K562 (cell line): ENCODE results near the gene TCF4. TPM values are rescaled to one million over a fixed set of nuclear protein-coding genes. Genes with fewer than 3 reads are reported as not detected.

Experiments
- ATAC-seq: fragments of 200-7000 bp; cut with Tn5 transposase; 3 replicates; pipeline ENCODE4 v1.9.1; 2020; ENCODE audit warnings: moderate library complexity
- BruUV-seq: library from RNA; stranded (reverse); fragments of 400-500 nt; replicated peaks from 2 replicates; lab custom pipeline; 2021; lab: Mats Ljungman, UMichigan
- CTCF ChIA-PET: fragments of 300-600 bp; formaldehyde crosslinking; extraction: SDS; loops from one replicate; lab custom pipeline; 2021; ENCODE audit warnings: low intra/inter-chr PET ratio; lab: Yijun Ruan, JAX
- POLR2A ChIA-PET: fragments of 300-600, 350-650 bp; sonication (Branson Sonifier 250); formaldehyde crosslinking; extraction: SDS; loops from one replicate; lab custom pipeline; 2021; ENCODE audit warnings: antibody characterized with exemption, inconsistent platforms; lab: Yijun Ruan, JAX
- DNase-seq, 4 experiments: peaks; one replicate each; pipeline versions ENCODE4 v3.0.0 to v3.0.0-alpha.2; 2011 to 2018; ENCODE audit warnings: low spot score in 3 of 4, mixed read lengths in 3 of 4; ENCODE audit errors: extremely low read depth in 1 of 4
- FAIRE-seq: peaks from 2 replicates; lab custom pipeline; 2011; peaks lifted over from hg19 to GRCh38; lab: Jason Lieb, UNC
- H2AFZ ChIP-seq: 2 replicates; pipeline ENCODE4 v1.6.0; 2011; ENCODE audit warnings: low read depth, low read length, control low read depth, inconsistent platforms
- H3K27ac ChIP-seq: fragments of 200-600 bp; 3 replicates; pipeline ENCODE4 v1.8.0; 2011; ENCODE audit warnings: low read depth, mild to moderate bottlenecking, control low read depth, inconsistent platforms, low read length, moderate library complexity, mixed read lengths; ENCODE audit errors: extremely low read depth
- H3K27me3 ChIP-seq, 2 experiments: fragments of 300-600 bp in 1 of 2; 2 replicates in 1 of 2; 3 replicates in 1 of 2; pipeline versions ENCODE4 v1.6.0 to v1.8.0; 2011; ENCODE audit warnings: inconsistent platforms in 2 of 2, low read length in 2 of 2, mild to moderate bottlenecking in 1 of 2, mixed read lengths in 1 of 2, moderate library complexity in 1 of 2; ENCODE audit not compliant: control insufficient read depth in 2 of 2, insufficient read depth in 2 of 2
- H3K36me3 ChIP-seq: fragments of 300-600 bp; 3 replicates; pipeline ENCODE4 v1.8.0; 2011; ENCODE audit warnings: mild to moderate bottlenecking, low read length, inconsistent platforms; ENCODE audit not compliant: control insufficient read depth, insufficient read depth
- H3K4me1 ChIP-seq, 2 experiments: fragments of 200-600 bp in 1 of 2; replicated peaks in 1 of 2; 2 replicates in 1 of 2; 3 replicates in 1 of 2; pipeline versions ENCODE4 v1.5.1 to v1.8.0; 2011; ENCODE audit warnings: inconsistent platforms in 2 of 2, low read length in 2 of 2, mild to moderate bottlenecking in 1 of 2, mixed read lengths in 1 of 2, moderate library complexity in 1 of 2; ENCODE audit not compliant: control insufficient read depth in 2 of 2, insufficient read depth in 2 of 2
- H3K4me2 ChIP-seq: 2 replicates; pipeline ENCODE4 v1.6.1; 2011; ENCODE audit warnings: low read length, control low read depth, inconsistent platforms, mixed read lengths; ENCODE audit not compliant: insufficient read depth
- H3K4me3 ChIP-seq: fragments of 200-600 bp; sonication (generic), shearing (Covaris generic); 2 replicates; pipeline ENCODE4 v1.5.1; 2016; ENCODE audit warnings: control low read depth, inconsistent platforms
- H3K79me2 ChIP-seq: fragments of 200-600 bp; 3 replicates; pipeline ENCODE4 v1.8.0; 2011; ENCODE audit warnings: low read length, inconsistent platforms; ENCODE audit not compliant: control insufficient read depth, insufficient read depth
- H3K9ac ChIP-seq, 2 experiments: 2 replicates each; pipeline versions ENCODE4 v1.6.0 to v1.6.1; 2011; ENCODE audit warnings: low read depth in 2 of 2, low read length in 2 of 2, control low read depth in 1 of 2, inconsistent platforms in 1 of 2, mild to moderate bottlenecking in 1 of 2, mixed read lengths in 1 of 2; ENCODE audit not compliant: insufficient read depth in 1 of 2
- H3K9me1 ChIP-seq: one replicate; pipeline ENCODE4 v1.6.0; 2011; ENCODE audit warnings: inconsistent platforms, mild to moderate bottlenecking, low read length, moderate library complexity; ENCODE audit not compliant: control insufficient read depth, insufficient read depth
- H3K9me3 ChIP-seq: replicated peaks from 2 replicates; pipeline ENCODE4 v1.5.1; 2011; ENCODE audit warnings: low read depth, low read length, inconsistent platforms; ENCODE audit not compliant: control insufficient read depth, insufficient read depth
- H4K20me1 ChIP-seq: replicated peaks from 2 replicates; pipeline ENCODE4 v1.6.1; 2011; ENCODE audit warnings: low read length, inconsistent platforms, mixed read lengths; ENCODE audit not compliant: control insufficient read depth, insufficient read depth
- CTCFL ChIP-seq: IDR thresholded peaks from 2 replicates; pipeline ENCODE4 v1.6.1; 2011; ENCODE audit warnings: borderline replicate concordance, low read depth, mild to moderate bottlenecking, moderate library complexity, low read length; ENCODE audit not compliant: insufficient read depth, poor library complexity, severe bottlenecking
- DMBX1 ChIP-seq: fragments of 250-450 bp; sonication (Bioruptor Pico); IDR thresholded peaks from 2 replicates; pipeline ENCODE4 v1.8.0; 2022; ENCODE audit warnings: inconsistent platforms, mild to moderate bottlenecking, moderate library complexity, borderline replicate concordance
- ELF2 ChIP-seq: fragments of 250-450 bp; sonication (Bioruptor Pico); IDR thresholded peaks from 2 replicates; pipeline ENCODE4 v1.5.0; 2021; ENCODE audit warnings: mild to moderate bottlenecking
- IRF2 ChIP-seq: sonication (generic); formaldehyde crosslinking; IDR thresholded peaks from 2 replicates; pipeline ENCODE4 v1.8.1; 2022; ENCODE audit warnings: mild to moderate bottlenecking, missing genetic modification reagents
- MNT ChIP-seq, 2 experiments: fragments of 450-650 bp; conservative IDR thresholded peaks; 2 replicates each; pipeline ENCODE4 v1.6.1; 2017; ENCODE audit warnings: mild to moderate bottlenecking in 2 of 2, moderate library complexity in 2 of 2
- MTA2 ChIP-seq: fragments of 450-650 bp; IDR thresholded peaks from 2 replicates; pipeline ENCODE4 v1.6.1; 2016; ENCODE audit warnings: low read depth
- POLR2AphosphoS2 ChIP-seq: IDR thresholded peaks from 2 replicates; pipeline ENCODE4 v1.6.1; 2012; ENCODE audit warnings: low read length, improper control_type of control experiment
- RBM17 ChIP-seq: fragments of 200-400 bp; formaldehyde crosslinking; IDR thresholded peaks from 2 replicates; pipeline ENCODE4 v1.6.1; 2017; ENCODE audit warnings: low read depth, mild to moderate bottlenecking, low read length, borderline replicate concordance
- ZNF354B ChIP-seq: fragments of 250-450 bp; sonication (Bioruptor Pico); IDR thresholded peaks from 2 replicates; pipeline ENCODE4 v1.4.0; 2020
- in situ Hi-C: fragments of 300-500 bp; cut with MboI; formaldehyde crosslinking; loops from 4 replicates; pipeline ENCODE4 v1.15.0; 2018; ENCODE audit warnings: inconsistent platforms, mixed read lengths
- intact Hi-C: fragments of 100-400 bp; cut with micrococcal nuclease; formaldehyde crosslinking; loops from 2 replicates; pipeline ENCODE4 v1.14.2; 2022
- polyA plus RNA-seq, 8 experiments: library from polyadenylated mRNA; depleted of rRNA in 4 of 8; stranded (reverse) in 5 of 8; unstranded in 3 of 8; fragments of >200 nt; fragmentation: Nextera tagmentation in 2 of 8; fragmentation: Illumina TruSeq in 1 of 8; extraction: Ambion mirVana in 2 of 8; extraction: Trizol in 1 of 8; gene quantifications; 2 replicates each; pipeline versions ENCODE4 v1.2.1 to v1.2.3, GENCODE V29; 2011 to 2014; ENCODE audit warnings: inconsistent platforms in 1 of 8, missing spikeins in 1 of 8
- total RNA-seq, 7 experiments: library from RNA; depleted of rRNA in 6 of 7; stranded (reverse); fragments of >200 nt in 6 of 7; fragmentation: Illumina TruSeq in 2 of 7; extraction: Trizol in 2 of 7; gene quantifications; 2 replicates each; pipeline versions ENCODE4 v1.2.1 to v1.2.3, GENCODE V29; 2011 to 2021; ENCODE audit warnings: low replicate concordance in 1 of 7

The TCF4 gene
- total and polyA plus RNA-seq, 9 of the 15 experiments (the other 6 are each of a cell fraction or from before 2014, with no cell fraction given) = 4.8 to 24.7 (median 15.2) TPM

GRCh38 chr18:55573386-55573785 lies 14.6 kb downstream of the TCF4 start (continued):
- TF ChIP-seq MNT (conservative IDR thresholded peaks at IDR 0.05) = no peak
- no peak for TF ChIP-seq ELF2 (CRISPR knock-in tag)
- TF ChIP-seq ZNF354B (CRISPR knock-in tag) = no peak

GRCh38 chr18:55570966-55571365 lies 17.0 kb downstream of the TCF4 start:
- no peak overlapping the region for H3K4me3 ChIP-seq
- H3K4me1 ChIP-seq = peaks cover 0 to 7% of the 10 kb centered on the region in 2 experiments; a peak in 2 of 5 replicates
- 0 out of 3 replicates have a peak, but pooled peaks cover 3% of the 10 kb centered on the region for H3K36me3 ChIP-seq
- no peak overlapping the region for H2AFZ ChIP-seq
- H3K4me2 ChIP-seq = no peak overlapping the region
- H3K79me2 ChIP-seq = peaks cover 8% of the 10 kb centered on the region; the same call in 1 of the 3 replicates
- H4K20me1 ChIP-seq = no peaks in the 10 kb centered on the region; the same call in 1 of the 2 replicates
- no peaks in the 10 kb centered on the region for H3K9me1 ChIP-seq
- BruUV-seq = no TSS peak
- ChIA-PET POLR2A (interaction anchor here (1.1 kb wide), 1 partner anchor 11 kb away, joined by 3 read pairs; no protein-coding TSS in a partner anchor), CTCF (no interaction called here)
- H3K9ac ChIP-seq = no peak overlapping the region
- intact Hi-C loops (no loop called here), in situ Hi-C loops (no loop called here)
- H3K27ac ChIP-seq = no peak overlapping the region
- DNase-seq (no peak), FAIRE-seq (no peak), ATAC-seq (no peak)
- H3K27me3 ChIP-seq = no peaks in the 10 kb centered on the region
- H3K9me3 ChIP-seq = no peaks in the 10 kb centered on the region
- TF ChIP-seq MTA2 (no peak), RBM17 (no peak), CTCFL (no peak), IRF2 (CRISPR knock-in tag) (no peak), POLR2AphosphoS2 (no peak), DMBX1 (CRISPR knock-in tag) (no peak)
